Spleen (tissue), 11 donors: ENCODE measurements around the gene KYNU. TPM values are rescaled to one million over a fixed set of nuclear protein-coding genes. Genes with fewer than 3 reads are reported as not detected.
A peak's percentile ranks its signal among the peaks of the same experiment; 100 is the strongest.

Source experiments
- DNase-seq: peaks from one replicate; pipeline ENCODE4 v3.0.0-alpha.2; 2020
- H3K27ac ChIP-seq, 8 donors: fragments of 200-600 bp; sonication (generic) in 7 of 8; 1 replicate in 4 of 8; 2 replicates in 4 of 8; pipeline versions ENCODE4 v1.5.0 to v1.8.0; 2016 to 2021; ENCODE audit warnings: inconsistent platforms in 4 of 8, mild to moderate bottlenecking in 4 of 8, moderate library complexity in 1 of 8
- H3K27me3 ChIP-seq, 7 donors: fragments of 200-600 bp; sonication (generic) in 6 of 7; replicated peaks in 1 of 7; 1 replicate in 4 of 7; 2 replicates in 3 of 7; pipeline versions ENCODE4 v1.5.0 to v1.8.0; 2016 to 2021; ENCODE audit warnings: inconsistent platforms in 3 of 7, mild to moderate bottlenecking in 1 of 7
- H3K36me3 ChIP-seq, 6 donors: fragments of 200-600 bp; sonication (generic) in 5 of 6; 1 replicate in 4 of 6; 2 replicates in 2 of 6; pipeline versions ENCODE4 v1.5.0 to v1.8.0; 2016 to 2021; ENCODE audit warnings: inconsistent platforms in 2 of 6
- H3K4me1 ChIP-seq, 6 donors: fragments of 200-600 bp; sonication (generic) in 5 of 6; 1 replicate in 3 of 6; 2 replicates in 3 of 6; pipeline versions ENCODE4 v1.5.0 to v1.8.0; 2016 to 2021; ENCODE audit warnings: inconsistent platforms in 3 of 6
- H3K4me3 ChIP-seq, 8 donors: fragments of 200-600 bp; sonication (generic) in 7 of 8; 1 replicate in 4 of 8; 2 replicates in 4 of 8; pipeline versions ENCODE4 v1.5.0 to v1.8.0; 2016 to 2021; ENCODE audit warnings: inconsistent platforms in 4 of 8, mild to moderate bottlenecking in 4 of 8, moderate library complexity in 2 of 8
- H3K9me3 ChIP-seq, 8 donors: fragments of 200-600 bp; sonication (generic) in 7 of 8; 1 replicate in 4 of 8; 2 replicates in 4 of 8; pipeline versions ENCODE4 v1.5.0 to v1.8.0; 2016 to 2021; ENCODE audit warnings: inconsistent platforms in 4 of 8
- CTCF ChIP-seq, 11 experiments: fragments of 200-600 bp in 7 of 11; fragments of 450-650 bp in 4 of 11; sonication (generic) in 4 of 11; IDR thresholded peaks in 8 of 11; conservative IDR thresholded peaks in 3 of 11; 1 replicate in 7 of 11; 2 replicates in 4 of 11; pipeline versions ENCODE4 v1.4.0 to v1.8.0; 2016 to 2021; ENCODE audit warnings: antibody characterized with exemption in 11 of 11, inconsistent platforms in 4 of 11, mild to moderate bottlenecking in 1 of 11
- POLR2A ChIP-seq, 3 donors: fragments of 450-650 bp; IDR thresholded peaks; one replicate each; pipeline ENCODE4 v1.5.1; 2017; ENCODE audit warnings: antibody characterized with exemption in 3 of 3, mild to moderate bottlenecking in 1 of 3
- POLR2AphosphoS5 ChIP-seq, 3 donors: sonication (generic); formaldehyde crosslinking; IDR thresholded peaks; one replicate each; pipeline ENCODE4 v1.5.1; 2017; ENCODE audit warnings: antibody characterized with exemption in 3 of 3
- WGBS, 5 donors: extraction: QIAGEN DNeasy Blood & Tissue Kit in 3 of 5; methylation state at CpG; one replicate each; pipeline versions ENCODE4 v1.1.5 to v1.1.7; 2013 to 2018; 5-methylcytosine and 5-hydroxymethylcytosine counted together
- intact Hi-C: fragments of 100-400 bp; cut with DNase I; formaldehyde crosslinking; loops from one replicate; pipeline ENCODE4 v1.15.0; 2023; ENCODE audit warnings: low total_unique reads
- polyA plus RNA-seq, 3 donors: library from polyadenylated mRNA; stranded (reverse); fragments of 200-250 nt; gene quantifications; one replicate each; pipeline ENCODE4 v1.2.1, GENCODE V29; 2013
- total RNA-seq, 7 donors: library from RNA; depleted of rRNA in 3 of 7; stranded (reverse); fragments of >200 nt in 3 of 7; fragmentation: NEBNext Ultra II Directional in 4 of 7; extraction: Animal tissue kit (Norgen Biotek cat#: 25700) in 4 of 7; gene quantifications; one replicate each; pipeline versions ENCODE4 v1.1.0 to v1.2.1, GENCODE V29; 2016 to 2021
- donor health status: healthy with polysubstance abuse.
- donor health status: DM: no; HTN: no; CAD: no; lungs with moderate emphysema.
- donor health status: DM: no; HTN: no; CAD: no.
- donor health status: Bipolar disorder and iron deficiency.
- donor health status: healthy.
- donor health status: DM: no; HTN: no; CAD: no.
- donor health status: DM: yes; HTN: yes; CAD: no.

KYNU gene
- total and polyA plus RNA-seq, 10 donors: 11.1 to 38.4 (median 20.8) TPM

- intact Hi-C loops: loop anchor here (10.0 kb wide), 1 partner anchor 298 kb away; no protein-coding TSS in a partner anchor
- no peak overlapping the region for H3K27ac ChIP-seq
These were observed 105.7 kb downstream of the KYNU start for GRCh38 chr2:142983174-142983573.

DNA sequence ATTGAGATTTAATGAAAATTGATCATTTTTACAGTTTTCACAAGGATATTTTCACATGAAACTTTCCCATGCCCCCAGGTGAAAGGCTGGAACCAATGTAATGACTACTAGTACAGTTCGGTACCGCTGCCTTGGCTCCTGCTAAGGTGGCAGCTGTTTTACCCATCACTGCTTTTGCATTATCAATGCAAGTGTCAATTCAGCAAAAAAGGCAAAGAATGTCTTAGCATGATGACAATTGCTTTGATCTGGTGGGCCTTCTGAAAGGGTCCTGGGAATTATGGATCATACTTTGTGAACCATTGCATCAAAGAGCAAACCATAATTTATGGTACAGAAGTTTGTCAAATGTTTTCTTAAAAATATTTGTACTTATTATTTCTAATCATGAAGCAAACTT, 107.2 kb downstream of the KYNU start:
- intact Hi-C loops: loop anchor here (10.0 kb wide), 1 partner anchor 300 kb away; no protein-coding TSS in a partner anchor
- no peaks in the 10 kb centered on the region for H3K27me3 ChIP-seq
- no peak overlapping the region for H3K27ac ChIP-seq
- H3K4me3 ChIP-seq: no peak overlapping the region
- H3K9me3 ChIP-seq: no peaks in the 10 kb centered on the region
- no peaks in the 10 kb centered on the region for H3K36me3 ChIP-seq
- H3K4me1 ChIP-seq: peaks cover 0 to 8% (median 4%) of the 10 kb centered on the region in 6 donors
- no peak for DNase-seq
- TF ChIP-seq CTCF (IDR thresholded peaks at IDR 0.05 in 8 of 11, conservative IDR thresholded peaks at IDR 0.05 in 3 of 11): no peak
- no peak for TF ChIP-seq POLR2AphosphoS5 (IDR thresholded peaks at IDR 0.05)
- TF ChIP-seq POLR2A (IDR thresholded peaks at IDR 0.05): no peak
- WGBS, 5 donors: 96 to 98% (median 97%) methylated on average over 2 of the region's 2 CpGs

More at GRCh38 chr2:142983174-142983573, 105.7 kb downstream of the KYNU start:
- WGBS, 5 donors: 70 to 83% (median 81%) methylated on average over 1 of the region's 1 CpG
- Histone ChIP-seq H3K4me3 (no peak overlapping the region), H3K4me1 (no peaks in the 10 kb centered on the region), H3K9me3 (no peaks in the 10 kb centered on the region), H3K27me3 (no peaks in the 10 kb centered on the region), H3K36me3 (no peaks in the 10 kb centered on the region)
- no peak for DNase-seq
- TF ChIP-seq POLR2A (IDR thresholded peaks at IDR 0.05): no peak
- TF ChIP-seq CTCF (IDR thresholded peaks at IDR 0.05 in 8 of 11, conservative IDR thresholded peaks at IDR 0.05 in 3 of 11): no peak
- TF ChIP-seq POLR2AphosphoS5 (IDR thresholded peaks at IDR 0.05): no peak

DNA sequence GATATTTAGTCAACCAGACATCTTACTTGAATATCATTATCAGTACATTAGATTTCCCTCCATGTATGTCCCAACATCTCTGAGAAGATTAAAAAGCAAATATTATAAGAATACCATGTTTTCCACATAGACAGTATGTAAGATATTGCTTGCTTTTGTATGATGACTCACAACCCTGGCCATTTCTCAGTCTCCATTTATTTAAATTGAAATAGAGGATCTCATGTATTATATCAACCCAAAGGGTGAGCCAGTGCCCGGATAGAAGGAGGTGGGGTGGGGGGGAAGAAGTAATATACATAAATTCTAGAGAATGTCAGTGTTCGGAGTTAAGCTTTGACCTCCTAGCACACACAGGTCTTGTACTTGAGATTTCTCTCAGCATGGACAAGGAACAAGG, 109.6 kb downstream of the KYNU start:
- Histone ChIP-seq H3K4me1 (peaks cover 0 to 12% (median 5%) of the 10 kb centered on the region in 6 donors), H3K27me3 (no peaks in the 10 kb centered on the region), H3K9me3 (no peaks in the 10 kb centered on the region), H3K4me3 (no peak overlapping the region), H3K36me3 (no peaks in the 10 kb centered on the region), H3K27ac (no peak overlapping the region)
- TF ChIP-seq CTCF (IDR thresholded peaks at IDR 0.05 in 8 of 11, conservative IDR thresholded peaks at IDR 0.05 in 3 of 11) (no peak), POLR2A (IDR thresholded peaks at IDR 0.05) (no peak), POLR2AphosphoS5 (IDR thresholded peaks at IDR 0.05) (no peak)
- WGBS, 5 donors: 86 to 95% (median 90%) methylated on average over 2 of the region's 2 CpGs
- no peak for DNase-seq
- intact Hi-C loops: loop anchor here (10.0 kb wide), 1 partner anchor 302 kb away; no protein-coding TSS in a partner anchor

DNA sequence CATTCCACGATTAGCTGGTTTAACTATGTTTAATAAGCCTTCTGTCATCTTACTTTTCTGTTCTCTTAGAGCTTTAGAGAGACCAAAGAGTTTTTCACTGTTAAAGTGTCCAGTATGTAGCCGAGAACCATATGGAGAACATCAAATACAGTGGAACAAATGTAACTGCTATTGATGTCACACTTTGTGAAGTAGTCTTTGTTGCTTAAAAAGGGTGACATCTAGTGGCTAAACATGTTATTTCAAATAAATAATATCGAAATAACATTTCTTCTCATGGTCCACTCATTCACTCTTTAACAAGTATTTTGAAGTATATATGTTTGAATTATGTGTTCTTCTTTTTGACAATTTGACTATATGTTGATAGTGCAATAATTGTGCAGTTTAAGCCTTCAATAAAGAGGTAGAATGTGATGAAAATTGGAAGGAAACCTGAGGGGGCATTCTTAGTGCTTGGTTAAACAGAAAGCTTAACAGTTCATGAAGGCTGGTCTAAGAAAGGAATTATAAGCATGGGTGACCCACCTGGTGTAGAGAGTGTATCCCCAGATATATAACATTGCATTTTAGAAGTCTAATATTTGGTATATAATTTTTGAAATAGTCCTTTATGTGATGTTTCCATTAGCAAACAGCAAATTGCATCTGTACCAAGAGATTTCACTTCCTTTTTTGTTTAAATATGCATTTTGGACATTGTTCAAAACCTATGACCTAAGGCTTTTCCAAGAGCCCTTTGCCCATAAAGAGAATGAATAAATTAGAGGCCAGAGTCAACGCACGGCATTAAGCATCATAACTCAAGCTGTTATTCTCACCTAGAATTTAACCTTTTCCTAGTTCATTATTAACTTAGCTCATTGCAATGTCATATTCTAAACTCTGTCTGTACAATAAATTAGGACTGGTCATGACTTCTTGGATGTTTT, 112.1 kb downstream of the KYNU start:
- intact Hi-C loops: loop anchor here (10.0 kb wide), 1 partner anchor 305 kb away; no protein-coding TSS in a partner anchor

More for the DNA sequence above, 112.1 kb downstream of the KYNU start:
- Histone ChIP-seq H3K27ac (no peak overlapping the region), H3K27me3 (no peaks in the 10 kb centered on the region), H3K36me3 (no peaks in the 10 kb centered on the region), H3K9me3 (no peaks in the 10 kb centered on the region), H3K4me3 (no peak overlapping the region), H3K4me1 (peaks cover 0 to 12% (median 5%) of the 10 kb centered on the region in 6 donors)
- TF ChIP-seq CTCF (IDR thresholded peaks at IDR 0.05 in 8 of 11, conservative IDR thresholded peaks at IDR 0.05 in 3 of 11): peak in 7 of 11 experiments; percentile 21 to 47 (median 37)
- TF ChIP-seq POLR2A (IDR thresholded peaks at IDR 0.05): no peak
- DNase-seq: no peak
- WGBS, 5 donors: 31 to 50% (median 38%) methylated on average over 5 of the region's 5 CpGs
